Astrocyte of the spinal cord (primary cell): ENCODE data around the gene RD3L.
"Not testable (repeated sequence)": the region's sequence is repeated elsewhere in the genome, so short reads cannot be mapped to it uniquely, and the experiment has no call there.

Experiments
- DNase-seq: peaks from one replicate; pipeline ENCODE4 v3.0.0; 2011; ENCODE audit warnings: low read depth, low spot score
- H3K4me3 ChIP-seq: 2 replicates; pipeline ENCODE4 v1.5.1; 2011; ENCODE audit warnings: low read depth, mild to moderate bottlenecking, low read length, moderate library complexity
- in situ Hi-C: cut with HindIII; loops from 2 replicates; pipeline ENCODE4 v1.10.0; 2017; ENCODE audit warnings: low sequenced_read_pairs
- TF ChIP-seq, protein P1 (sequence below): IDR thresholded peaks from 2 replicates; pipeline ENCODE4 v1.5.1; 2012; ENCODE audit warnings: low read depth, mild to moderate bottlenecking, low read length, inconsistent platforms

RD3L gene

GRCh38 chr14:103941973-103942736 lies at the start of gene RD3L:
Gene RD3L (minus strand): TSS chr14:103942529. CDS start chr14:103941695, 834 bp downstream.
- DNase-seq: no peak
- in situ Hi-C loops: no loop called here
- no peak within 1 kb of the TSS for H3K4me3 ChIP-seq
- TF ChIP-seq, protein P1, sequence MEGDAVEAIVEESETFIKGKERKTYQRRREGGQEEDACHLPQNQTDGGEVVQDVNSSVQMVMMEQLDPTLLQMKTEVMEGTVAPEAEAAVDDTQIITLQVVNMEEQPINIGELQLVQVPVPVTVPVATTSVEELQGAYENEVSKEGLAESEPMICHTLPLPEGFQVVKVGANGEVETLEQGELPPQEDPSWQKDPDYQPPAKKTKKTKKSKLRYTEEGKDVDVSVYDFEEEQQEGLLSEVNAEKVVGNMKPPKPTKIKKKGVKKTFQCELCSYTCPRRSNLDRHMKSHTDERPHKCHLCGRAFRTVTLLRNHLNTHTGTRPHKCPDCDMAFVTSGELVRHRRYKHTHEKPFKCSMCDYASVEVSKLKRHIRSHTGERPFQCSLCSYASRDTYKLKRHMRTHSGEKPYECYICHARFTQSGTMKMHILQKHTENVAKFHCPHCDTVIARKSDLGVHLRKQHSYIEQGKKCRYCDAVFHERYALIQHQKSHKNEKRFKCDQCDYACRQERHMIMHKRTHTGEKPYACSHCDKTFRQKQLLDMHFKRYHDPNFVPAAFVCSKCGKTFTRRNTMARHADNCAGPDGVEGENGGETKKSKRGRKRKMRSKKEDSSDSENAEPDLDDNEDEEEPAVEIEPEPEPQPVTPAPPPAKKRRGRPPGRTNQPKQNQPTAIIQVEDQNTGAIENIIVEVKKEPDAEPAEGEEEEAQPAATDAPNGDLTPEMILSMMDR: no peak

- H3K4me3 ChIP-seq: no peak overlapping the region
- in situ Hi-C loops: no loop called here
- TF ChIP-seq, protein P1: no peak
- DNase-seq: no peak
These were observed 47.6 kb upstream of the RD3L start for GRCh38 chr14:103989964-103990363.

DNA sequence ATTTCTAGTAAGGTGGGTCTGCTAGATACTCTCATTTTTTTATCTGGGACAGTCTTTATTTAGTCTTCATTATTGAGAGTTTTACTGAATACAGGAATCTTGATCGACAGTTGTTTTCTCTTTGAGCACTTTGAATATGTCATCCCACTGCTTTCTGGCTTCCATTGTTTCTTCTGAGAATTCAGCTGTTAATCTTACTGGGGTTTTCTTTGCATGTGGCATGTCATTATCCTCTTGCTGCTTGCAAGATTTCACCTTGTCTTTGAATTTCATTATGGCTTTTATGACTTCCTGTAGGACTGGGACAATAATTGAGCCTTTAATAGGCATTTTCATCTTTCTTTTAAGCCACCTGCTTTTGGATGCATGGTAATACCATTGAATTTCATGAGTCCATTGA lies 46.7 kb upstream of the RD3L start:
- in situ Hi-C loops: no loop called here
- TF ChIP-seq, protein P1: no peak
- no peak for DNase-seq
- no peak overlapping the region for H3K4me3 ChIP-seq

GRCh38 chr14:103984196-103984595 lies 41.9 kb upstream of the RD3L start:
- H3K4me3 ChIP-seq: no peak overlapping the region
- no peak for DNase-seq
- in situ Hi-C loops: no loop called here
- TF ChIP-seq, protein P1: no peak

GRCh38 chr14:103980623-103981238 lies 38.4 kb upstream of the RD3L start:
- peak; percentile 22 for DNase-seq
- TF ChIP-seq, protein P1: peak; percentile 25
- H3K4me3 ChIP-seq, in situ Hi-C loops: not testable (repeated sequence)

- in situ Hi-C loops: no loop called here
- DNase-seq: no peak
- no peak overlapping the region for H3K4me3 ChIP-seq
- TF ChIP-seq, protein P1: no peak
These were observed 32.2 kb upstream of the RD3L start for GRCh38 chr14:103974575-103974974.
